Right ventricle myocardium inferior (tissue), 1 donor: Measurements from ENCODE around the gene STMN3. TPM values are rescaled to one million over a fixed set of nuclear protein-coding genes. Genes with fewer than 3 reads are reported as not detected.
"Not testable (repeated sequence)": the region's sequence is repeated elsewhere in the genome, so short reads cannot be mapped to it uniquely, and the experiment has no call there.

Experiments used
- ATAC-seq: fragments of 200-7000 bp; cut with Tn5 transposase; one replicate; pipeline ENCODE4 v1.9.1; 2020; ENCODE audit warnings: mild to moderate bottlenecking, moderate library complexity
- DNase-seq: peaks from one replicate; pipeline ENCODE4 v3.0.0; 2021; ENCODE audit errors: missing footprints
- intact Hi-C: fragments of 100-400 bp; cut with DNase I; formaldehyde crosslinking; loops from one replicate; pipeline ENCODE4 v1.11.0; 2022
- total RNA-seq: library from RNA; stranded (reverse); fragmentation: NEBNext Ultra II Directional; extraction: Animal tissue kit (Norgen Biotek cat#: 25700); gene quantifications from one replicate; pipeline ENCODE4 v1.2.1, GENCODE V29; 2021
- donor health status: DM: no; HTN: yes; CAD: no; lungs with severe emphysema.

STMN3 gene
- total RNA-seq, 1 donor from 2014 or later: 7.1 TPM

DNA sequence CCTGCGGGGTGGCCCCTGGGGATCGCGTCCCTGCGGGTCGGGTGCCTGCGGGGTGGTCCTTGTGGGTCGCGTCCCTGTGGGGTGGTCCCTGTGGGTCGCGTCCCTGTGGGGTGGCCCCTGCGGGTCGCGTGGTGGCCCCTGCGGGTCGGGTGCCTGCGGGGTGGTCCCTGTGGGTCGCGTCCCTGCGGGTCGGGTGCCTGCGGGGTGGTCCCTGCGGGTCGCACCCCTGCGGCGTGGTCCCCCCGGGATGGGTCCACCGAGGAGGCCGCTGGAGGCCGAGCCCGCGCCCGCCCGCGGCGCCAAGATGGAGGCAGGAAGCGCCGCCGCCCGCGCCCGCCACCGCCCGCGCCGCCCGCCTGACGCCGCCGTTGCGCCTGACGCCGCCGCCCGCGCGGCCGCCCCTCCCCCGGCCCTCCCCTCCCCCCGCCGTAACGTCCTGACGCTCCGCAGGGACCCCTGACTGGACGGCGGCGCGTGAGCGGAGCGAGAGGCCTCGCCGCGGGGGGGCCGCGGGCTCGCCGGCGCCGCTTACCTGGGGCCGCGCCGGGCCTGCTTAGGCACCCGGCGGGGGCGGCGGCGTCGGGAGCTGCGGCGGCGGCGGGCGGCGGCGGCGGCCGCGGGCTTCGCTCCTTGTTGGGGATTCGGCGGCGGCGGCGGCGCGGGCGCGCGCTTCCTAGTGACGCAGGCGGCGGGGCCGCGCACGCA, 26.6 kb downstream of the STMN3 start, which contains the start of gene GMEB2:
TSS of gene GMEB2 (minus strand) at position 678 of the 705 bp plus-strand sequence. CDS start 7,704 bp downstream, outside the sequence.
- intact Hi-C loops: loop anchor here (1.0 to 5.0 kb wide), 2 partner anchors 32 to 346 kb away; partner anchors contain the start of gene RTEL1
- ATAC-seq (peak; percentile 51), DNase-seq (peak; percentile 90)

- ATAC-seq (no peak), DNase-seq (no peak)
- intact Hi-C loops: loop anchor here (1.0 to 5.0 kb wide), 2 partner anchors 32 to 346 kb away; partner anchors contain the start of gene RTEL1
Measured at GRCh38 chr20:63625771-63626423, 27.3 kb downstream of the STMN3 start.

DNA sequence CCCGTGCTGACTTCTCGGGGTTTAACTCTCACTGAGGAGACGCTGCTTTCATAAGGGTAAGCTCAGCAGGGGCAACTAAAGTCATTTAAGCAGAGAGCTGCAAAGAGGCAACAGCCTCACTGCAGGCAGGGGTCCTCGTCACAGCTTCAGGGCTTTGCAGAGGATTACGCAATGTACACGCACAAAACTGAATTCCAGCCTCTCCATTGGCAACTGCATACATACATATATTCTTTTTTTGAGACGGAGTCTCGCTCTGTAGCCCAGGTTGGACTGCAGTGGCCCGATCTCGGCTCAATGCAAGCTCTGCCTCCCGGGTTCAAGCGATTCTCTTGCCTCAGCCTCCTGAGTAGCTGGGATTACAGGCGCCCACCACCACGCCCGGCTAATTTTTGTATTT, 28.7 kb downstream of the STMN3 start:
- DNase-seq: no peak
- intact Hi-C loops: no loop called here

DNA sequence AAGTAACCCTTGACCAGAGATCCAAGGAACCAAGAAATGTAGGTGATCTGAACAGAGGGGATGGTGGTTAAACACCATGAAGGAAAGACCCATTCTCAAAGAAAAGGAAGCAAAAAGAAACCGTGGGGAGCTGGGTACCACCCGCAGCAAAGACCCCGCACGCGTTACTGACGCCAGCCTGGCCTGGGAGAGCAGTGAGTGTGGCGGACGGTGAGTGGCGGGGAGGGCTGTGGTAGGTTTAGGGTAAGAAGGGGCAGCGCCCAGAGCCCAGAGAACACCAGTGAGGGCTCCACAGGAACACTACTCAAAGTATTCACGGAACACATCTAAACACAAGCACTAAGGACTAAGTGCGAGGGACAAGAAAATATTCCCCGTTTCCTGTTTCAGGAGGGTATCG, 30.5 kb downstream of the STMN3 start:
- intact Hi-C loops: no loop called here
- no peak for DNase-seq
- ATAC-seq: no peak

More for the DNA sequence above, 28.7 kb downstream of the STMN3 start:
- no peak for ATAC-seq

- no peak for DNase-seq
- no peak for ATAC-seq
- intact Hi-C loops: no loop called here
Measured at GRCh38 chr20:63622096-63622495, 31.1 kb downstream of the STMN3 start.

DNA sequence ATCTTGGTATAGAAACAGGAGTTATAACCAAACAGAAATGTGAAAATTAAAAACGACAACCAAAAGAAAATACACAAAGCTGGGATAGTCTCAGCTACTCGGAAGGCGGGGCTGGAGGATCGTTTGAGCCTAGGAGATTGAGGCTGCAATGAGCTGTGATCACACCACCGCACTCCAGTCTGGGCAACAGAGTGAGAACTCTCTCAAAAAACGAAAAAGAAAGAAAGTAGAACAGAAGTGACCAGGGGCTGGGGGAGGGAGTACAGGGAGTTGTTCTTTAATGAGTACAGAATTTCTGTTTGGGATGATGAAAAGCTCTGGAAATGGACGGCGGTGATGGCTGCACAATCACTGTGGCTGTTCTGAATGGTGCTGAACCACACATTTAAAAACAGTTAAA, 32.2 kb downstream of the STMN3 start:
- ATAC-seq: no peak
- intact Hi-C loops: no loop called here
- no peak for DNase-seq

GRCh38 chr20:63619505-63619904, 33.7 kb downstream of the STMN3 start:
- ATAC-seq: no peak
- intact Hi-C loops: no loop called here
- DNase-seq: no peak

GRCh38 chr20:63619086-63619485, 34.1 kb downstream of the STMN3 start:
- intact Hi-C loops: no loop called here
- ATAC-seq: no peak
- no peak for DNase-seq

DNA sequence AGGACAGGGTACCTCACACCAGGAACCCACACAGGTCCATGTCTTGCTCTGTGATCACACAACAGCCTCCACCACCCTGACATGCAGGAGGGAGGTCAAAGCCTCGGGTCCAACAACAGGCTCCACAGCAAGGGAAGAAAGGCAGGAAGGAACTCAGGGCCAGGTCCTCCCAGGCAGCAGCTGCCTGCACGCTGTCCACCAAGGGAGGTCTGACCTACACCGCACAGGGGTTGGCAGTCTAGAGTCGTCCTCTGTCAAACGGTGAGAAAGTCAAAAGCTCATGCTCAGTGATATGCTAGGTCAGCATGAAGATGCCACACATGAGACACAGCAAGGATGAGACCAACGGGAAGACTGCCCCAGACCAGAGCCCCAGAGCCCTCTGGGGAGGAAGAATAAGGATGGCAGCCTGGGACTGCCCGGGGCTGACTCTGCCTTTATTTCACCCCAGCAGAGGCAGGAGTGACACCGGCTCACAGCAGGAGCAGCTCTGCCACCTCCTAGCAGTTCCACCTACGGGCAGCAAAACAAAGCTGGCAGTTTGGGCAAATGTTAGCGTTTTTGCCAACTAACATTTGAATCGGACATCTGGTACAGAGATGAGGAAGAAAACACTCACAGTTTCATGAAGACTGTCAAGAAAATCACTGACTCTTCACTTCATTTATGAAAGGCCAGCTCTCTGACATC, 34.8 kb downstream of the STMN3 start:
- intact Hi-C loops: no loop called here
- DNase-seq (no peak), ATAC-seq (no peak)

DNA sequence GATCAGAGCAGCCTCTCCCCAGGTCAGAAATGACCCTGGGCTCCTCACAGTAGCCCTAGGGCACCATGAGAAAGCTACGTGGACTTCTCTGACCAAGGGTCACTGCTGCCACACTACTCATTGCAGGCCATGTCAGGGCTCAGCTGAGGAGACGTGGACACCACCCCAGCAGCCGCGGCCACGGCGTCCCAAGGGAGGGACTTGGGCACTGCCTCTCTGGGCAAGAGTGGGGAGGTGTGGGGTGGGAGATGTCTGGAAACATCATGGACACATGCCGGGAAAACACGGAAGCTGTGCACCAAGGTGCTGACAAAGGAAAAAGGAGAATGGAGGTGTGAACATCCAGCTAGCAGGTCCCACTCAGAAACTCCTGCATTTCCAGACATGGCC, 35.4 kb downstream of the STMN3 start:
- intact Hi-C loops: no loop called here
- ATAC-seq: no peak
- no peak for DNase-seq

DNA sequence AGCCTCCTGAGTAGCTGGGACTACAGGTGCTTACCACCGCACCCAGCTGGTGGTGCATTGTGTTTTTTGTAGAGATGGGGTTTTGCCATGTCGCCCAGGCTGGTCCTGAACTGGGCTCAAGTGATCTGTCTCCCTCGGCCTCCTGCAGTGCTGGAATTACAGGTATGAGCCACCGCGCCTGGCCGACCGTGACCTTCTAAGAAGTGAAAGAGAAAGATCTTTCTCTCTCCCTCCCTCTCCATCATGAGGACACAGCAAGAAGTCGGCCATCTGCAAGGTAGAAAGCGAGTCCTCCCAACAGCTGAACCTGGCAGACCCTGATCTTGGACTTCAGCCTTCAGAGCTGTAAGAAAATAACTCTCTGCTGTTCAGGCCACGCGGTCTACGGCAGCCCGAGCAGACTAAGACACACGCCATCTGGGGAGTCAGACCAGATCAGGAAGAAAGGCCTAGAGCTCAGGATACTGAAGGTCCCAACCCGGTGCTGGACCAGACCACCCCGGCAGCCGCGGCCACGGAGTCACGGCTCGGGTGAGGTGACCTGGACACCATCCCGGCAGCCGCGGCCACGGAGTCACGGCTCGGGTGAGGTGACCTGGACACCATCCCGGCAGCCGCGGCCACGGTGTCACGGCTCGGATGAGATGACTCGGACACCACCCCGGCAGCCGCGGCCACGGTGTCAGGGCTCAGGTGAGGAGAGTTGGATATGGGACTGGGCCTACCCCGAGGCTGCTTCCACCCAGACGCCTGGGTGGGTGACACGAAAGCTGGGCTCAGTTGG, 35.9 kb downstream of the STMN3 start:
- ATAC-seq: no peak
- intact Hi-C loops: no loop called here
- DNase-seq: no peak

DNA sequence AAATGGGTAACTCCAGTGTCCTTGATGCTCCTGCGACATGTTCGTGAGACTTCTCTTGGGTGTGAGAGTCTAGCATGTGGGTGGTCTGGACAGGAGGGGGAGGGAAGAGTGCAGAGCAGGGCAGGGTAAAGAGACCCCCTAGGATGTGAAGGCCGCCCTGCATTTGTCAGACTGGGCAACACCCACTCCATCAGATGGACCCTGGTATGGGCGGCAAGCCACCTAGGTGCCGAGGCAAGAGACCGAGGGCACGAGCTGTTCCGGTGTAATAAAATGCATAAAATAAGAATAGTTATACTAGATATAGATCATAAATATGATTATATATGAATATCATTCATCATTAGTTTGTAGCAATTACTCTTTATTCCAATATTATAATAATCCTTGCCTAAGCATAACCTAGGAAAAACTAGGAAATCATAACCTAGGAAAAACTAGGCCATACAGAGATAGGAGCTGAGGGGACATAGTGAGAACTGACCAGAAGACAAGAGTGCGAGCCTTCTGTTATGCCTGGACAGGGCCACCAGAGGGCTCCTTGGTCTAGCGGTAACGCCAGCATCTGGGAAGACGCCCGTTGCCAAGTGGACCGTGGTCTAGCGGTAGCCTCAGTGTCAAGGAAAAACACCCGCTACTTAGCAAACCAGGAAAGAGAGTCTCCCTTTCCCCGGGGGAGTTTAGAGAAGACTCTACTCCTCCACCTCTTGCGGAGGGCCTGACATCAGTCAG, 39.2 kb downstream of the STMN3 start:
- intact Hi-C loops: loop anchor here (5.0 kb wide), 1 partner anchor 77 kb away; the partner anchor contains the start of gene PTK6
- ATAC-seq: not testable (repeated sequence)

GRCh38 chr20:63612276-63612931, 40.8 kb downstream of the STMN3 start:
- no peak for ATAC-seq
- intact Hi-C loops: loop anchor here (5.0 kb wide), 1 partner anchor 75 kb away; the partner anchor contains the start of gene PTK6
- no peak for DNase-seq

More for the DNA sequence above, 39.2 kb downstream of the STMN3 start:
- not testable (repeated sequence) for DNase-seq

GRCh38 chr20:63611646-63612045, 41.6 kb downstream of the STMN3 start:
- ATAC-seq: no peak
- intact Hi-C loops: loop anchor here (5.0 kb wide), 1 partner anchor 74 kb away; the partner anchor contains the start of gene PTK6
- no peak for DNase-seq

DNA sequence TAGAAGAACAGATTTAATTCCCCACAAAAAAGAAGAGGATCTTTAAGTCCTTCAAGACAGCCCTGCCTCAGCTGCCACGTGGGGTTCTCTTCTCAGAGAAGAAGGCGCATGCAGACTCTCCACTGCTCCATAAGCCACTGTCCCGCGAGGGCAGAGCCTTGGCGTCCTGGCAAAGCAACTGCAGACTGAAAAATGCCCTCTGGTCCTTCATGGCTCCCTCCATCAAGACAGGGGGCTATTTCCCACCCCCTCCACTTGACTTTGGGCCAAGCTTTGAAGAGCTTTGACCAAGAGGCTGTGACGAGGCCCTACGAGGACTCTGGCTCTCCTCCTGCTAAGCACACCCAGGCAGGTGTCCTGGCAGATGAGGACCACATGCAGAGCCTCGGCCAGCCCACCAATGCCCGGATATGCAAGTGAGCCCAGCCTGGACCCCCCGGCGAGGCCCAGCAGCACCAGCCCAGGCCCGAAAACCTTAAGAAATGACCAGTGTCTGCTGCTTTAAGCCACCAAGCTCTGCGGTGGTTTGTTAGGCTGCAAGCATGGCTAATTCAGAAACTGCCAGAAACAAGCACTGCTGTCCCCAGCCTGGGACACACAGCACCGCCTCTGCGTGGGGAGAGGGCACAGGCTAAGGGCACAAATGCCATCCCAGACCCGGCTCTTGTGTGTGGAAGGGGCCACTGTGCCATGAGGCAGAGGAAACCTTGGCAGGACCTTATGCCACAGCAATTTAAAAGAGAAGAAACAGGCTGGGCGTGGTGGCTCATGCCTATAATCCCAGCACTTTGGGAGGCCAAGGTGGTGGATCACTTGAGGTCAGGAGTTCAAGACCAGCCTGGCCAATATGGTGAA, 42.4 kb downstream of the STMN3 start:
- DNase-seq (no peak), ATAC-seq (no peak)
- intact Hi-C loops: loop anchor here (5.0 kb wide), 1 partner anchor 74 kb away; the partner anchor contains the start of gene PTK6

- DNase-seq (no peak), ATAC-seq (no peak)
- intact Hi-C loops: no loop called here
Measured at GRCh38 chr20:63606686-63607085, 46.5 kb downstream of the STMN3 start.

DNA sequence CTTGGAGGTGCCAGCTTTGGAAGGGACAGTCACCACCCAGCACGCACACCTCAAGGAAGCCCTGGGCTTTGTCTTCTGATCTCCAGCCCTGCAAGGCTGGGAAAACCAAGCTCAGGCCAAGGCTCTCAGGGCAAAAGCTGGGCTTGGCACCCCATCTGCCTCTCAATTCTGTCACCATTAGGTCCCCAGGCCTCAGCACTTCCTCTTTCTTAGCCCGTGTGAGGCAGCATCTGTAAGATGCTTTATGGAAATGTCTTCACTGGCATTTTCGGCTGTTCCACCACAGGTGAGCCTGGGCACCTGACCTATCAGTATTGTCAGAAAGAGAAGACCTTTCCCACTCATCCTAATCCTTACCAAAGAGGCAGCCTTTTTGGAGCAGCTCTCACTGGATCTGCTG, 50.9 kb downstream of the STMN3 start:
- no peak for DNase-seq
- intact Hi-C loops: no loop called here
- no peak for ATAC-seq
